Measurements from ENCODE around the gene RGS18.

The RGS18 gene

DNA sequence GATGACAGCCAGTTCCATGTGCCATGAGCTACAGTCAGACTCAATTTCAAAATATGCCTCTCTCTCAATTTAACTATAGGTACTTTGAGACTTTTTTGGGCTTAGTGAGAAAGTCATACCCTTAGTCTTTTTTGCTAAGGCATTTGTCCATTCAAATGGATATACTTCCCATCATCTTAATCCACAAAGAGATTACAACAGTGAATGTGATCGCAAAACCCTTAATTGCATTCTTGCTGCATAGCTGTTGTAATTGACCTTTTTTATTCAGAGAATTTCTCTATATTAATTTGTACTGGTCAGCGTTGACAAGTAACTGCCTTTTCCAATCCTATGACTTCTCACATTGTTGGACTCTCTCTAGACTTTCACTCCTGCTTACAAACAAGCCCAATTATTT, 38.6 kb upstream of the RGS18 start (continued):
- TF ChIP-seq ZNF2 (tag by site-specific recombination; IDR thresholded peaks at IDR 0.05) (no peak), GLI2 (tag by site-specific recombination; IDR thresholded peaks at IDR 0.05; ENCODE audit: borderline replicate concordance, low read depth) (no peak), ZNF202 (tag by site-specific recombination; IDR thresholded peaks at IDR 0.05; ENCODE audit: borderline replicate concordance) (no peak), MEIS1 (CRISPR knock-in tag; IDR thresholded peaks at IDR 0.05; ENCODE audit: borderline replicate concordance) (no peak)

DNA sequence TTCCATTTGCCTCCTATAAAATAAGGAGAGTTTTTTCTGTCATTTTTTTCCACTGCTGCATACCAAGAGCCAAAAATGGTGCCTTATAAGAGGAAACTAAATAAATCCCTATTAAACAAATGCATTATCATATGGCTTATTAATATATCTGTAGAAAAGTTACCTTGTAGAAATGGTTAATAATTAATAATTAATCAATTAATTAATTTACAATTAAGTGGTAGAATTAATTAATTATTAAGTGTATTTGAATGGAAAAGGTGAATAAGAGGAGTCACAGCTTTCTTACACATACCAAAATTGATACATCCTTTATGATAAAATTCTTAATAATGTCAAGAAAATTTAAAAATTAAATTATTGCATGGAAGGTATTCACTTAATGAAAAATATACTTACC, 35.6 kb upstream of the RGS18 start:
- no peaks in the 10 kb centered on the region for H3K9me3 ChIP-seq (ENCODE audit: control insufficient read depth, insufficient read depth, low read depth, low read length)
- H3K27ac ChIP-seq (ENCODE audit: extremely low read depth, low read depth, low read length), result no peak overlapping the region
- H3K4me3 ChIP-seq (ENCODE audit: low read depth, low read length), result no peak overlapping the region
- no peaks in the 10 kb centered on the region for H3K36me3 ChIP-seq (ENCODE audit: control insufficient read depth in 2 of 2, insufficient read depth in 1 of 2, low read length in 2 of 2)
- no peaks in the 10 kb centered on the region for H3K4me1 ChIP-seq (ENCODE audit: control insufficient read depth, insufficient read depth, low read length)
- ChIA-PET CTCF (interaction anchor here (0.6 kb wide), 1 partner anchor 20 kb away, joined by 3 read pairs; no protein-coding TSS in a partner anchor), POLR2A (no interaction called here)
- TF ChIP-seq ZNF202 (tag by site-specific recombination; IDR thresholded peaks at IDR 0.05; ENCODE audit: borderline replicate concordance) (no peak), TRIM28 (IDR thresholded peaks at IDR 0.05; ENCODE audit: borderline replicate concordance, low read length) (no peak), ZNF76 (tag by site-specific recombination; IDR thresholded peaks at IDR 0.05; ENCODE audit: borderline replicate concordance, low read depth) (no peak), ZNF302 (tag by site-specific recombination; IDR thresholded peaks at IDR 0.05; ENCODE audit: low read depth) (no peak), ZEB2 (tag by site-specific recombination; IDR thresholded peaks at IDR 0.05) (no peak), ZNF707 (tag by site-specific recombination; IDR thresholded peaks at IDR 0.05) (no peak)

DNA sequence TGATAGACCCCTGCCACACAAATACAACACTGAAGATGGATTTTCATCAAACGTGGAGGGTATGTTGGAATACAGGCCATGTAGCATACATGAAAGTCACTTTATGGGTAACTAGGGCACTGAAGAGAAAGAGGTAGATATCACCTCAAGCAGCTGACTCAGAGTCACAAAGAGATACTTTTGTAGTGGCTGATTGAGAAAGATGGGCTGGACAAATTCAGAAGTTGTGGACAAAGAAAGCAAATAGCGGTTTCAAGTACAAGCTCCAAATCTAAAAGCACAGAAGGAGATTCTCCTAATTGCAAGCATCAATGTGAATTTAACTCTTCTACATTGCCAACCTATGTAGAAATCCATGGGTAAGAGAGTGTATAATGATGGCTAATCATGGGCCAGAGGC, 35.0 kb upstream of the RGS18 start:
- ChIA-PET CTCF (interaction anchor here (0.6 kb wide), 1 partner anchor 20 kb away, joined by 3 read pairs; no protein-coding TSS in a partner anchor), POLR2A (no interaction called here)
- Histone ChIP-seq H3K27ac (ENCODE audit: extremely low read depth, low read depth, low read length) (no peak overlapping the region), H3K36me3 (ENCODE audit: control insufficient read depth in 2 of 2, insufficient read depth in 1 of 2, low read length in 2 of 2) (no peaks in the 10 kb centered on the region), H3K4me1 (ENCODE audit: control insufficient read depth, insufficient read depth, low read length) (no peaks in the 10 kb centered on the region), H3K9me3 (ENCODE audit: control insufficient read depth, insufficient read depth, low read depth, low read length) (no peaks in the 10 kb centered on the region), H3K4me3 (ENCODE audit: low read depth, low read length) (no peak overlapping the region)
- TF ChIP-seq ZNF654 (tag by site-specific recombination; IDR thresholded peaks at IDR 0.05; ENCODE audit: low read depth), result no peak
- no peak for TF ChIP-seq ZNF548 (tag by site-specific recombination; IDR thresholded peaks at IDR 0.05)
- no peak for TF ChIP-seq ZNF514 (tag by site-specific recombination; IDR thresholded peaks at IDR 0.05)
- no peak for TF ChIP-seq ZBTB1 (tag by site-specific recombination; IDR thresholded peaks at IDR 0.05)
- TF ChIP-seq ZBTB8A (tag by site-specific recombination; IDR thresholded peaks at IDR 0.05), result no peak
- TF ChIP-seq ZNF19 (tag by site-specific recombination; IDR thresholded peaks at IDR 0.05; ENCODE audit: low read depth), result no peak
- no peak for TF ChIP-seq ZNF501 (tag by site-specific recombination; IDR thresholded peaks at IDR 0.05)

DNA sequence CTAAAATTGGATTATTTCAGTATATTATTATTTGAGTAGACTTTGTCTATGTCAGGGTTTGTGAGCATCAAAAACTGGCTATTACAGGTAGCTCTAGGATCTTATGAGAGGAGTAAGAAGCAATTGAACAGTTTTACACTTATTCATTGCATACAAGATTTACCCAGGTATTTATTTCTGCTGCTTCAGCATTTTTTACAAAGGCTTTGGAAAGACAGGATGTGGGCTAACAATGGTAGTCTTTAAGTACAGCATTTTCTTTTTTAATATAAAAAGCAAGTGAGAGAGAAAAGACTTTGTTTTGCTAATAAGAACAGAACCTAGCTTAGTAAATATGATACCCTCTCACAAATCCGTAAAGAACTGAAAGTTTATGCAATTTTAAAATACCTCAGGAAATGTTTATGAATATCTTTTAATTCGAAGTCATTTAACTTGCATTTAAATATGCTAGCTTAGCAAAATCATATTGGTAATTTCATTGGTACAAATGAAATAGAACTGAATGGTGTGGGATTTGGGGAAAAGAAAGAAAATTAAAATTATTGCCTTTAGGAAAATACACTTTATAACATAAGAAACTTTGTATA, 32.1 kb upstream of the RGS18 start:
- TF ChIP-seq ZNF560 (tag by site-specific recombination; IDR thresholded peaks at IDR 0.05; ENCODE audit: borderline replicate concordance) (no peak), GFI1B (tag by site-specific recombination; IDR thresholded peaks at IDR 0.05) (no peak), ZNF658 (tag by site-specific recombination; IDR thresholded peaks at IDR 0.05) (no peak), ZNF292 (tag by site-specific recombination; IDR thresholded peaks at IDR 0.05; ENCODE audit: borderline replicate concordance, low read depth) (no peak)
- TF ChIP-seq, protein P1, sequence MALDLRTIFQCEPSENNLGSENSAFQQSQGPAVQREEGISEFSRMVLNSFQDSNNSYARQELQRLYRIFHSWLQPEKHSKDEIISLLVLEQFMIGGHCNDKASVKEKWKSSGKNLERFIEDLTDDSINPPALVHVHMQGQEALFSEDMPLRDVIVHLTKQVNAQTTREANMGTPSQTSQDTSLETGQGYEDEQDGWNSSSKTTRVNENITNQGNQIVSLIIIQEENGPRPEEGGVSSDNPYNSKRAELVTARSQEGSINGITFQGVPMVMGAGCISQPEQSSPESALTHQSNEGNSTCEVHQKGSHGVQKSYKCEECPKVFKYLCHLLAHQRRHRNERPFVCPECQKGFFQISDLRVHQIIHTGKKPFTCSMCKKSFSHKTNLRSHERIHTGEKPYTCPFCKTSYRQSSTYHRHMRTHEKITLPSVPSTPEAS (tag by site-specific recombination; IDR thresholded peaks at IDR 0.05), result no peak
- Histone ChIP-seq H3K9me3 (ENCODE audit: control insufficient read depth, insufficient read depth, low read depth, low read length) (no peaks in the 10 kb centered on the region), H3K27ac (ENCODE audit: extremely low read depth, low read depth, low read length) (no peak overlapping the region), H3K36me3 (ENCODE audit: control insufficient read depth in 2 of 2, insufficient read depth in 1 of 2, low read length in 2 of 2) (no peaks in the 10 kb centered on the region), H3K4me3 (ENCODE audit: low read depth, low read length) (no peak overlapping the region), H3K4me1 (ENCODE audit: control insufficient read depth, insufficient read depth, low read length) (no peaks in the 10 kb centered on the region)
- ChIA-PET CTCF (no interaction called here), POLR2A (no interaction called here)
